HG02885 (cell line): ENCODE data around the gene BMP4.
"Not testable (repeated sequence)": the region's sequence is repeated elsewhere in the genome, so short reads cannot be mapped to it uniquely, and the experiment has no call there.

Experiments used
- ATAC-seq: cut with Tn5 transposase; IDR thresholded peaks from one replicate; pipeline ENCODE4 v1.9.1; 2021; ENCODE audit warnings: mild to moderate bottlenecking; ENCODE audit not compliant: unreplicated experiment, poor library complexity

BMP4 gene

DNA sequence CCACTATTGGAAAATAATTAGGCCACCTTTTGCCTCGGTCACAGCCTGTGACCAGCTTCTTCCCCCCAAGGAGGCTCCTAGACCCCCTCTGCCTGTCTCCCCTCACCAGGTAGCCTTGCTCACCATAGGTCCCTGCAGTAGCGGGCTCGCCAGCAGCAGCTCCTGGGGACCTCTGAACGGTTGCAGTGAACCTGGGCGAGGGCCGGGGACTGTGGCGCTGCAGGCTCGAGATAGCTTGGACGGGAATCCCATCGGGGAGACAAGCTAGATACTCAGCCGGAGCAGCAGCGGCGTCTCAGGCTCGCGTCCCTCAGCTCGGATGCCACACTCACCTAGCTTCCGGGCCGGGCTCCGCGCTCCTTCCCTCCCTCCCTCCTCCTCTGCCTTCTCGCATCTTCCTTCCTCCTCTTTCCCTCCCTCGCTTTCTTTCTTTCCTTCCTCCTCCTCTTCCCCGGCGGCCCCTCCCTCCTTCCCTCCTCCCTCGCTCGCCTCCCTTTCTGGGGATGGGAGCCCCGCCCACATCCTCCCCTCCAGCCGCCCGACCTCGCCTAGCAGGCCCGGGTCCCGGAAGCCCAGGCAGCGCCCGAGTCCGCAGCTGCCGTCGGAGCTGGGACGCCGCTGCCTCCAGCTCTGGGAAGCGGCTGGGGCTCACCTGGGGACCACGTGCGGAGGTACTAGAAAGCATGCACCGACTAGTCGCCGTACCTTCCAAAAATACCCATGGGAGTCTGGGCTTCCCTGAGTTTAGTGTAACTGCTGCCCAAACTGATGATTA, at the start of gene BMP4:
Gene BMP4 (minus strand): TSS at position 399 of the 775 bp plus-strand sequence. CDS start 4,603 bp downstream, outside the sequence.
- no peak for ATAC-seq

- no peak for ATAC-seq
These were observed 46.4 kb upstream of the BMP4 start for GRCh38 chr14:54003064-54003463.

DNA sequence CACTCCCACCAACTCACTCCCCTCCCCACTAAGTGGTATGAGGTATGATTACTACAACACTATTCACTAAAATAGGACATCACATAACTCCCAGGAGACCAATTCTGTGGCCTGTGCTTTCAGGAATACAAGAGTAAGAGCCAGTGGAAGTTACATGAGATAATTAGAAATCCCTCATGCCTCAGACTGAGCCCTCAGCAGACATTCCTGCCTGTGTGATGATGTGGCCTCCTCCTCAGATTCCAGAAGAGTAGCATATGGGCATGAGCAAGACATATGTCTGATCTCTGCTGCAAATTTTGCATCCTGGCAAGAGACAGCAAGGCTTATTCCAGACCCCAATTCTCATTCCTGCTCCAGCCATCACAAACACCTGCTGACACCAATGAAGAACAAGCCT, 46.0 kb upstream of the BMP4 start:
- no peak for ATAC-seq

DNA sequence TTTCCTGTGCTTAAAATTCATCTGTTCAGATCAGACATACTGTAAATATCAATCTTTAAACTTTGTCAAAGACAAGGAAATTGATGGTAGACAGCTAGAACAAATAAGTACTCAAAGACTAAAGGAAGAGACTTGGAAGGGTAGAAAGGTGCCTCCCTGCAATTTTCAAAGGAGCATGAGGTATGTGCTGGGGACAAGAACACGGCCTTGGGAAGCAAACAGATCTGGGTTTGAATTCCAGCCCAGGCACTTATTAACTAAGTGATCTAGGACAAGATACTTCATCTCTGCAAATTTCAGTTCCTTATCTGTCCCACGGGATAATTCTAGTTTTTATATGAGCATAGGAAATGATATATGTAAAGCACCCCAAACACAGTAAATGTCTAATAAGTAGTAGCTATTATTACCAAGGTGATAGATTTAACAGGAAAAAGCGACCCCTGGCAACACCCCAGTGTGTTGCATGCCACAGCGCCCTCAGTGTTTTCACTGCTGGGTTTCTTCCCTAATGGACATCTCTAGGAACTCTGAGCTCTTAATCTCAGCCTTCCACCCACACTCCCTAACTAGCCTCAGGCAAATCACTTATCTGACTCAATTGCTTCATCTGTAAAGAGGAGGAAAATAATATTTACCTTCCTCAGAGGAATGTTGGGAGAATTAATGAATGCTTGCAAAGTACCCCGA, 44.7 kb upstream of the BMP4 start:
- no peak for ATAC-seq

DNA sequence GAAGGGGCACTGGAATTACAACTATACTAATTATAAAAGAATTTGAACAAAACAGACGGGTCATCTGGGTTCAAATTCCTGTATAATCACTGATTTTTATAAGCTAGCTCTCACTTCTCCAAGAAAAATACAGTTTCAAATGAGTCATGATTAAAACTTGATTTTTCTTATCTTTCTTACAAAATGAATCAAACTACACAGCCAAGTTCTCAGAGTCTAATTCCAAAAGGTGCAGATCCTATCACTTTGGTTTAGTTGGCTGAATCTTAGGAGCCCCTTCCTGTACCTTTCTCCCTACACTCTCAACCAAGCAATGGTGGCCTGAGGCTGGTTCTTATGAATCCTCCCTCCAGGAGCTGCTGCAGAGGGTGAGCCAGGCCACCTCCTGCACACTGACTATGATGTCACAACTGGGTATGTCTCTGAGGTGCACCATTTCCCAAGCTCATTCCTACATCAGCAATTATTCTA, 43.8 kb upstream of the BMP4 start:
- no peak for ATAC-seq

DNA sequence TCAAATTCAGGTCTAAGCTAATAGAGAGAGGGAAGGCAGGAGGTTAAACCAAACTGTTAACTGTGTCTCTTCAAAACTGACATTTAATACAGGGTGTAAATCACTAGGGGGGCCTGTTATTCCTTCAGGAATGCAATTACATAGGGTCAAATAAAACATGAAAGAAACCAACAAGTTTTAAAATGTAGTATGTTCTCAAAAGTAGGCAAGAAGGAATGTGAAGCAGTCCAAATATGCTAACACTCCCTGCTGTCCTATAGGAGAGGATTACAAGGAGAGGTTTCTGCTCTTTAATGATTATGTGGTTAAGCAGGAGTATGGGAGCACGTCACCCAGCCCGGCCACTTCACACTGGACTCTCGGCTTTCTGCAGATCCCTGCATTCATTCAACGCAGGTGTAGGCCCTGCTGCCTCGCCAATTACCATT, 42.5 kb upstream of the BMP4 start:
- no peak for ATAC-seq

- ATAC-seq = no peak
These were observed 39.4 kb upstream of the BMP4 start for GRCh38 chr14:53996041-53996440.

DNA sequence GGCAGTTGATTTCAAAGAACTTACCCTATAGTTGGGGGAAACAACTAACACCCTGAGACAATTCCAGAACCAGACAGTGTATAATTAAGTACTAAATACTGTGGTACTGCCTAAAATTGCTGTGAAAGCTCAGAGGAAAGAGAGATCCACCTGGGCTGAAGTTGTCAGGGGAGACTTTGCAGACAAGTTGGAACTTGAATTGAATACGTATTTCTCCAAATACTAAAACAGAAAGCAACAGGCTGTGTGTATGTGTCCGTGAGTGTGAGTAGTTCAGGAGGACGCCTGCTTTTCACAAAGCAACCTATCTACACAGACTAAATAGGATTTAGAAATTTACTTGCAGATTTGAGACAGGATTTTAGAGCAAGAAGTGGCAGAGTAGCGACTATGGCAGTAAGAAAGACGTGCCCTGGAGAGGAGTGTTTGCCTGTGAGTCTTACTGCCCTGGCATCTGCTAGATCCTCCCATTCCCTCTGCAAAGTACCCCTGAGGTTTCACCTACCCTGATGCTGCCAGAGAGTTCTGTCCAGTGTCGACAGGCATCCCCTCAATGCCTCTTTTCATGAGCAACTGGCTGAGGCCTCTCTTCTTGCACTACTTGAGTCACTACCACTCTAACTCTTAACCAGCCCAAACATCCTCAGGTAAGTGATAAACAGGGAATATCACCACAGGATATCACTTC, 37.4 kb upstream of the BMP4 start:
- no peak for ATAC-seq

DNA sequence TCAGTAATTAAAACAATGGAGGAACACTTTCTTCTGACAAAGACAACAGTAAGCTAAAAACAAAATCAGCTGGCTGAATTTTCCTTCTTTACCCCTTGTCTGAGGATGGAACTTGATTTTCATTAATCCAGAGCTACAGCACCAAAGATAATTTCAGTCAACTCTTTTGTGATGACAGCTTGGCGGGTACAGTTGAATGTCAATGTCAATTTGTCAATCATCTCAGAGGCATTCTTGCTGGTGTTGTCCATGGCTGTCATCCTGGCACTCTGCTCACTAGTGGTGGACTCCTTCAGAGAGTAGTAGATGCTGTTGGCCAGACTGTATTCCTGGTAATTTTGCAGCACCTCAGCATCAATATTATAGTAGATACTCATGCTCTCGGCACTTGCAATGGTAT, 34.4 kb upstream of the BMP4 start:
- no peak for ATAC-seq

- ATAC-seq = not testable (repeated sequence)
These were observed 30.1 kb upstream of the BMP4 start for GRCh38 chr14:53986718-53987117.

DNA sequence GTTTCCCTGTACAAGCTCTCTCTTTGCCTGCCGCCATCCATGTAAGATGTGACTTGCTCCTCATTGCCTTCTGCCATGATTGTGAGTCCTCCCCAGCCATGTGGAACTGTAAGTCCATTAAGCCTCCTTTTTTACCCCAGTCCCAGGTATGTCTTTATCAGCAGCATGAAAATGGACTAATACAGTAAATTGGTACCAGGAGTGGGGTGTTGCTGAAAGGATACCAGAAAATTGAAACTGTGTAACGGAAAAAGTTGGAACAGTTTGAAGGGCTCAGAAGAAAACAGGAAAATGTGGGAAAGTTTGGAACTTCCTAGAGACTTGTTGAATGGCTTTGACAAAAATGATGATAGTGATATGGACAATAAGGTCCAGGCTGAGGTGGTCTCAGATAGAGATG, 28.3 kb upstream of the BMP4 start:
- ATAC-seq = not testable (repeated sequence)

- no peak for ATAC-seq
These were observed 26.5 kb upstream of the BMP4 start for GRCh38 chr14:53983112-53983511.

GRCh38 chr14:53982546-53982945, 25.9 kb upstream of the BMP4 start:
- ATAC-seq = no peak

DNA sequence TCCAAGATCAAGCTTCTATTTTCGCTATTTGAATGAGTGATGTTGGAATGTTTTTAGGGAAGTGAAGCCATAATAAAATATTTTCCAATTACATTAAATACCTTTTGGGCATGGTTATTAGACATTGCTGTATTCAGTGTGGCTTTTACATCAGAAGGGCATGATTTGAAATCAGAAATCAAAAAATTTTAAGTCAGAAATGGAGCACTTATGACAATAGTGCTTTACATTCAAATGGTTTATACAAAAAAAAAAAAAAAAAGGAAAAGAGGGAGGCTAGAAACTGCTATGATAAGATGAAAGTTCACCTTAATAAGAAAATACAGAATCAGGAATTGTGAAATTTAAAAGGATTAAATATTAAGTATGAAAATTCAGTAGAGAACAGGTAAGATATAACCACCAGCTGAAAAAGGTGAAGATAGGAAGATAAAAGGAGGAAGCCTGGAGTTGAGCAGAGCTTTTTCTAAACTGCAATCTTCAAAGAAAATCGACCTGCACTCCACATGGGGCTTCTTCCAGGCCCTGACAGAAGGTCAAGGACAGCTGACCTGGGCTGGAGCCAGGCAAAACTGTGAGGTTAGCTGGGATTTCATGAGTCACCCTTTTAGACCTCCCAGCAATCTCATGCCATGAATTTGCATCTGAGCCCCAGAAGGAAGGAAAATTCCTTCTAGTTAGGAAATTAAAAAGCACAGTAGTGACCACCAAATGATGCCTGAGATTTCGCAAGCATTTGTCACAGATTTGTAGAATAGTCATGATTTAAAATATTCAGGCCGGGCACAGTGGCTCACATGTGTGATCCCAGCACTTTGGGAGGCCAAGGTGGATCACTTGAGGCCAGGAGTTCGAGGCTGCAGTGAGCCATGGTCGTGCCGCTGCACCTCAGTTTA, 23.4 kb upstream of the BMP4 start:
- ATAC-seq = no peak

GRCh38 chr14:53979113-53979681, 22.6 kb upstream of the BMP4 start:
- no peak for ATAC-seq

DNA sequence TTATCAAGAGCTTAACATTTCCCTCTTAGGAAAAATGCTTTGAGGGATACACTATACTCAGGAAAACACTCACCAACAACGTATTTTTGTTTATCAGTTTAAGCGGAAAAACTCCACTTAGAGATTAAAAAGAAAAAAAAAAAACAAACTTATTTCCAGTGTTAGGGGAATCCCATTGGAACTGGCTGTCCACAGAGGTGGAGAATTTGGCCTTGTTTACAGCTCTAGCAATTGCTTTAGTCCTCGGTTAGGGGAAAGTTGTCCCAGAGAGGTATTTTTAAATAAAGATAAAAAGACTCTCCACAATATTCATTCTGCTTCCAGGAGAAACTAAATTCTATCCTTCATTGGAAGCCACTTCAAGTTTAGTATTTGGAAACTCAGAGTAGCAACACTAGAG, 21.6 kb upstream of the BMP4 start:
- ATAC-seq = no peak

GRCh38 chr14:53975444-53975843, 18.8 kb upstream of the BMP4 start:
- ATAC-seq = no peak

DNA sequence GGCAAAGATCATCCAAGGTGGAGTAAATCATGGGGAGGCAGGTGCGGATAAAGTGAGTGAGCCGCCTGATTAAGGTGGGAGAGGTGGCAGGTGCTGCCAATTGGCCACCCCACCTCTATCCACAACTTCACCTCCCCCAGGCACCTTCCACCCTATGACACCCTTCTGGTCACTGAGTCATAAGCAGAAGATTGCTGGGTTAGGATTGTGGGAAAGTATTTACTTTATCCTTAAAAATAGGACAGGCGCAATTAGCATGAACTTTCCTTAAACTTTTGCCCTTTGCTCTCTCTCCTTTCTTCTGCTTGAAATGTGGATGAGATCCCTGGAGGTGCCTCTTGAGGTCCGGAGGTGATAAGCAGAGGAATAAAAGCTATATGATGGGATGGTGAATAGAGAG, 14.9 kb upstream of the BMP4 start:
- no peak for ATAC-seq

DNA sequence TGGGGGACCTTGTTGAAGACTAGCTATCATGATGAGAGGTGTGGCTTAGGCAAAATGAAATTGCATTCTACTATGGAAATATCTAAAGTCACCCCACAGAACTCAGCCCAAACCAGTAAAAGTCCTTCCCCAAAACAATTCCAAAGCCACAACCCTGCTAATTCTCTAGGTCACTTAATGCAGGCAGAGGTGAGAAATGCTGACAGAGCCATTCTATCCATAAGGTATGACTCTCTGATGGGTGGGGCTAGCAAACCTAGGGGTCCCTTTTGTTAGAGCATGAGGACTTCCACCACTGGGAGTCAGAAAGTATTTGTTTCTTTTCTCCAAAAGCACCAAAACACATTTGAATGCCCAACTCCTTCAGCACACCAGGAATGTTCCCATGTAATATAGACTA, 12.7 kb upstream of the BMP4 start:
- no peak for ATAC-seq

GRCh38 chr14:53968726-53969125, 12.1 kb upstream of the BMP4 start:
- ATAC-seq = no peak
